Neural crest cell (in vitro differentiated cells): ENCODE data around the gene CGNL1. TPM values are rescaled to one million over a fixed set of nuclear protein-coding genes. Genes with fewer than 3 reads are reported as not detected.

Experiments
- DNase-seq: peaks from one replicate; pipeline ENCODE4 v3.0.0; 2021; ENCODE audit warnings: low read depth, mixed read lengths, low spot score
- H3K27ac Mint-ChIP-seq: one replicate; pipeline ENCODE4 v1.8.0; 2021; ENCODE audit warnings: mild to moderate bottlenecking, mixed read lengths; ENCODE audit not compliant: unreplicated experiment
- H3K27me3 Mint-ChIP-seq: 2 replicates; pipeline ENCODE4 v1.8.0; 2021; ENCODE audit warnings: low read depth, mild to moderate bottlenecking, mixed read lengths
- H3K36me3 Mint-ChIP-seq: 2 replicates; pipeline ENCODE4 v1.8.0; 2021; ENCODE audit warnings: low read depth, mild to moderate bottlenecking, mixed read lengths
- H3K4me1 Mint-ChIP-seq: 2 replicates; pipeline ENCODE4 v1.8.0; 2021; ENCODE audit warnings: mixed read lengths
- H3K4me3 Mint-ChIP-seq: one replicate; pipeline ENCODE4 v1.8.0; 2021; ENCODE audit warnings: mild to moderate bottlenecking, mixed read lengths
- H3K9me3 Mint-ChIP-seq: 2 replicates; pipeline ENCODE4 v1.8.0; 2021; ENCODE audit warnings: mixed read lengths
- total RNA-seq: library from RNA; stranded (reverse); gene quantifications from 2 replicates; pipeline ENCODE4 v1.2.1, GENCODE V29; 2021
- TF ChIP-seq, protein P1 (sequence below): fragments of 200-600 bp; sonication (generic); conservative IDR thresholded peaks from 2 replicates; pipeline ENCODE4 v1.5.0; 2021; ENCODE audit warnings: antibody characterized with exemption, mild to moderate bottlenecking

The CGNL1 gene
- total RNA-seq, 1 donor from 2014 or later: 1.2 TPM

DNA sequence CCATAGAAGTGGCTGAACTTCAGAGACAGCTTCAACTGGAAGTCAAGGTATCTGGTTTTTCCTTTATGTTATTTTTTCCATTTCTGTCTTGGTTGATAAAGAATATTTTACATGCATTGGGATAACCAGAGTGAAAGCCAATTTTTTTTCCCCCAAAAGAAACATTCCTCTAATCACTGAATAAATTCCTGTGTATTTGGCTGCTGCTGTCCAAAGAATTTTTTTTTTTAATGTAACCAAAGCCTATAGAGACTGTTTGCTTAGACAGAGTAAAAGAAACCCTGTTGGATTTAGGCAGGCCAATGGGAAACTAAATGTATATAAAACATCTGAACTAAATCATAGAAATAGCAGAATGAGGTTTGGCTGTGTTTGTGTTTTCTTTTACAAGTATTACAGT lies 75.2 kb downstream of the CGNL1 start:
- Mint-ChIP-seq H3K9me3 (no peaks in the 10 kb centered on the region), H3K27me3 (no peaks in the 10 kb centered on the region)

DNA sequence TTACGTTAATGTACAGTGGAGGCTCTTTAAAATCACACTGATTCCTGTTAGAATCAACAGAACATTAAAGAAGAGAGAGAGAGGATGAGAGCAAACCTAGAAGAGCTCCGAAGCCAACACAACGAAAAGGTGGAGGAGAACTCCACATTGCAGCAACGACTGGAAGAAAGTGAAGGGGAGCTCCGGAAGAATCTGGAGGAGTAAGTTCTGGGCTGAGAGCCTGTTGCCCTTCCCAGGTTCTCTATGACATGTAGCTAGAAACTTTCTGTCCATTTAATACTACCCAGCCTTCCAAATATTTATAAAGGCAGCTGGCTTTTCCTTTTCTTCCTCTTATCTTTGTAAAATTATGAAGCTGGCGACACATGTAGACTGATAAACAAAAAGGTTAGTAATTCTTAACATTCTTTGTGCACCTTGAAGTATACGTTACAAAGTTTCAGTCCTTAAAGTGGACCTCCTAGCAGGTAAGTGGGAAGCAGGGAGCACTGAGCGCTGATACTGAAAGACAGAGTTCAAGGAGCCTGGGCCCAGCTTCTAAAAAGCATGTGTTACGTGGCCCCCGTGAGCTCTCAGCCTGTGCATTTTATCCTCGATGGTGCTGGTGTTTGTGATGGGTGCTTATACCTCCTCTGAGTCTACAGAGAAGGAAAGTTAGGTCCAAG lies 75.9 kb downstream of the CGNL1 start:
- H3K27ac Mint-ChIP-seq: no peak overlapping the region
- TF ChIP-seq, protein P1, sequence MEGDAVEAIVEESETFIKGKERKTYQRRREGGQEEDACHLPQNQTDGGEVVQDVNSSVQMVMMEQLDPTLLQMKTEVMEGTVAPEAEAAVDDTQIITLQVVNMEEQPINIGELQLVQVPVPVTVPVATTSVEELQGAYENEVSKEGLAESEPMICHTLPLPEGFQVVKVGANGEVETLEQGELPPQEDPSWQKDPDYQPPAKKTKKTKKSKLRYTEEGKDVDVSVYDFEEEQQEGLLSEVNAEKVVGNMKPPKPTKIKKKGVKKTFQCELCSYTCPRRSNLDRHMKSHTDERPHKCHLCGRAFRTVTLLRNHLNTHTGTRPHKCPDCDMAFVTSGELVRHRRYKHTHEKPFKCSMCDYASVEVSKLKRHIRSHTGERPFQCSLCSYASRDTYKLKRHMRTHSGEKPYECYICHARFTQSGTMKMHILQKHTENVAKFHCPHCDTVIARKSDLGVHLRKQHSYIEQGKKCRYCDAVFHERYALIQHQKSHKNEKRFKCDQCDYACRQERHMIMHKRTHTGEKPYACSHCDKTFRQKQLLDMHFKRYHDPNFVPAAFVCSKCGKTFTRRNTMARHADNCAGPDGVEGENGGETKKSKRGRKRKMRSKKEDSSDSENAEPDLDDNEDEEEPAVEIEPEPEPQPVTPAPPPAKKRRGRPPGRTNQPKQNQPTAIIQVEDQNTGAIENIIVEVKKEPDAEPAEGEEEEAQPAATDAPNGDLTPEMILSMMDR: no peak
- DNase-seq: no peak
- H3K4me1 Mint-ChIP-seq: no peaks in the 10 kb centered on the region
- H3K4me3 Mint-ChIP-seq: no peak overlapping the region
- no peaks in the 10 kb centered on the region for H3K27me3 Mint-ChIP-seq
- no peaks in the 10 kb centered on the region for H3K9me3 Mint-ChIP-seq
- H3K36me3 Mint-ChIP-seq: no peaks in the 10 kb centered on the region

More for the DNA sequence above, 75.2 kb downstream of the CGNL1 start:
- no peak for DNase-seq
- H3K4me1 Mint-ChIP-seq: no peaks in the 10 kb centered on the region
- H3K4me3 Mint-ChIP-seq: no peak overlapping the region
- TF ChIP-seq, protein P1: no peak
- no peaks in the 10 kb centered on the region for H3K36me3 Mint-ChIP-seq
- no peak overlapping the region for H3K27ac Mint-ChIP-seq

DNA sequence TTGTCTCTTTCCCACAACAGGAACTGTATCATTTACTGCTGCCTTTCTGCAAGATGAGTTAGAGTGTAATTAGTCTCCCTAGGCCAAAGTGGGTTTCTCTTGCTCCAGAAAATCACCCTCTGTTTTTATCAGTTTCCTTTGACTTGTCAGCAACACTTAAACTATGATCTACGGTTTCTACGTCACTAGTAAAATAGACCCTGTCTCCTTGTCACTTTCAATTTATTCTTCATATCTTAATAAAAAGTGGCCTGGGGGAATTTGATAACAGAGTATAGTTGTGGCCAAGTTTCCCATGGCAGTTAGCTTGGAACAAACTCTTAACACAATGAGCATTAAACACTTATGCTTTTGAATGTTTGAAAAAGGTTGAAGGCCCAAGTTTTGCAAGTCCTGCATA lies 79.6 kb downstream of the CGNL1 start:
- no peak for DNase-seq
- no peak overlapping the region for H3K4me3 Mint-ChIP-seq
- TF ChIP-seq, protein P1: no peak
- no peaks in the 10 kb centered on the region for H3K27me3 Mint-ChIP-seq
- H3K9me3 Mint-ChIP-seq: no peaks in the 10 kb centered on the region
- no peaks in the 10 kb centered on the region for H3K36me3 Mint-ChIP-seq
- no peak overlapping the region for H3K27ac Mint-ChIP-seq
- no peaks in the 10 kb centered on the region for H3K4me1 Mint-ChIP-seq

DNA sequence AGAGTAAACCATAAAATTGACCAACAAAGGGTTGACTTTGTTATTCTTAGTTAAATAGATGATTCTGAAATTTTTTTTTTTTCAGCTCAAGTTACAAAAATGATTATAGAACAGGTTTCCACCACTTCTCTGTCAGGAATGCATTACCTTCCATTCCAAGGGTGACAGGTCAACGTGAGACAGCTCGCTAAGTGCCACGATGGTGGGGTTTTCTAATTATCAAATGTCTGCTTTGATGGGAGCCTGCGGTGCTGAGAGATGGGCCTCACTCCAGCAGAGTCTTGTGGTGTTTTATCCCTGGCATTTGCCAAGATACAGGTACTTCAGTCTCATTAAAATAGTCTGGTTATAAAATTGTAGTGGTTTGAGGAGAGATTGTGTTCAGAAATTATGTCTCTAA lies 80.3 kb downstream of the CGNL1 start:
- H3K4me3 Mint-ChIP-seq: no peak overlapping the region
- H3K9me3 Mint-ChIP-seq: no peaks in the 10 kb centered on the region
- DNase-seq: no peak
- TF ChIP-seq, protein P1: no peak
- H3K27me3 Mint-ChIP-seq: no peaks in the 10 kb centered on the region
- no peaks in the 10 kb centered on the region for H3K36me3 Mint-ChIP-seq
- no peak overlapping the region for H3K27ac Mint-ChIP-seq
- H3K4me1 Mint-ChIP-seq: no peaks in the 10 kb centered on the region

DNA sequence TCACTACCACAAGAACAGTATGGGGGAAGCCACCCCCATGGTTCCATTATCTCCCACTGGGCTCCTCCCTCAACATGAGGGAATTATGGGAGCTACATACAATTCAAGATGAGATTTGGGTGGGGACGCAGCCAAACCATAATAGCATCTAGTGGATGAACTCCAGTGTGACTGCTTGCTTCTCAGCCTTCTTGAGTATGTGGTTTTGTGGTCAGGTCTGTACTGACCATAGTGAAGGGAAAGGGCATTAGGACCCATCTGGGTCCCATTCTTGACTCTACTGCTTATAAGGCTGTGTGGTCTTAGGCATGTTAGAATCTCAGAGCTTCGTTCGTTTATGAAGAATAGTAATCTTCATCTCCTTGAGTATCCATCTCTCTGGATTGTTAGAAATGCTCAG lies 81.4 kb downstream of the CGNL1 start:
- H3K9me3 Mint-ChIP-seq: no peaks in the 10 kb centered on the region
- TF ChIP-seq, protein P1: no peak

More for the DNA sequence above, 81.4 kb downstream of the CGNL1 start:
- DNase-seq: no peak
- Mint-ChIP-seq H3K27me3 (no peaks in the 10 kb centered on the region), H3K36me3 (no peaks in the 10 kb centered on the region), H3K27ac (no peak overlapping the region), H3K4me3 (no peak overlapping the region), H3K4me1 (no peaks in the 10 kb centered on the region)
